ENCODE data around the gene CLDN19. TPM values are rescaled to one million over a fixed set of nuclear protein-coding genes. Genes with fewer than 3 reads are reported as not detected.

CLDN19 gene, protein sequence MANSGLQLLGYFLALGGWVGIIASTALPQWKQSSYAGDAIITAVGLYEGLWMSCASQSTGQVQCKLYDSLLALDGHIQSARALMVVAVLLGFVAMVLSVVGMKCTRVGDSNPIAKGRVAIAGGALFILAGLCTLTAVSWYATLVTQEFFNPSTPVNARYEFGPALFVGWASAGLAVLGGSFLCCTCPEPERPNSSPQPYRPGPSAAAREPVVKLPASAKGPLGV
- not detected in 2 replicates for total RNA-seq (2014; rRNA removed; shearing (Covaris generic))

DNA sequence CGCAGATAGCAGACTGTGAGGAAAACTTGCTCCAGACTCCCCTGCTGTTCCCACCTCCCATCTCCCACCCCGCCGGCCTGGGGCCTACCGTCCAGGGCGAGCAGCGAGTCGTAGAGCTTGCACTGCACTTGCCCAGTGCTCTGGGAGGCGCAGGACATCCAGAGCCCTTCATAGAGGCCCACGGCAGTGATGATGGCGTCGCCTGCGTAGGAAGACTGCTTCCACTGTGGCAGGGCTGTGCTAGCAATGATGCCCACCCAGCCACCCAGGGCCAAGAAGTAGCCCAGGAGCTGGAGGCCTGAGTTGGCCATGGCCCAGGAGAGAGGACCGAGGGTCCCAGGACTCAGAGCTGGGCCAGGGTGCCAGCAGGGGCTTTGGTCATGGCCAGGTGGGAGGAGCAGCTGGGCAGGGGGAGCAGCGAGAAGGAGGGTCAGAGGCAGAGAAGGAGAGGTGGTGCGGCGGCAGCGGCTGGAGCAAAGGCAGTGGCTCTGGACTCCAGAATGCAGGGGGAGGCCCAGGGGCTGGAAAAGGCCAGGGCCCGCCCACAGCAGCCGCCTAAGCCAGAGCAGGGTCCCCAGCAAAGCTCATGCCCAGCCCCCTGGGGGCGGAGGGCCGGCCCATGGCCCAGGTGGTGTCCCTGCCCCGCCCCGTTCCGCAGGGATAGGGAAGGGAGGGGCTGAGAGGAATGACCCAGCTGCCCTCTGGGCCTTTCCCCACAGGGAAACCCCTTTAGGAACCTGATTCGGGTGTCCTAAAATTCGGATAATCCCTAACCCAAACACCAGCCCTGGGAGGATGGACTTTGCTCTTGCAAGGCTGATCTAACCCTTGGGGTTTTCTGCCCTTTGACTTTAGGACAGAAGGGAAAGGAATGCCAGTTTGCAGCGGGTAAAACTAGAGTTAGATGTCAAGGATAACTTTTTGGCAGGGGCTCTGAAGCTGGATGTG, at the start of gene CLDN19:
CLDN19 (minus strand) TSS at position 484 of the 948 bp plus-strand sequence; CDS start at position 311, 173 bp downstream.
- DNase-seq (ENCODE audit: low spot score): no peak

DNA sequence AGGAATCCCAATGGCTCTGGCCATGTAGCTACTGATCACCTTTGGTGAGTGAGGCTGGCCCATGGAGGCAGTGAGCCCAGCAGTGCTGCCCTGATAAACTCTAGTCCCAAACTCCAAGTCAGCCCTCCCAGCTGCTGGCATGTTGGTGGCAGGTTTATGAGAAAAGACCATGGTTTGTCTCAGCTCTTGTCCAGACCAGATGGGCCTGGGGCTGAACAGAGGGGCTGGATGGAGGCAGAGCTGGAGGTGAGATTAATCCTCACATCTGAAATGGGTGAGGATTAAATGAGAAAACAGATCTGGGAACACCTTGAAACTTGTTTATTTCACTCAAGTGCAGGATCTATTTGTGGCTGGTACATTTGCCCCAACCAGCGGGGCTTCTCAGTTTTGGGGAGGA, 48.0 kb upstream of the CLDN19 start:
- DNase-seq (ENCODE audit: low spot score): no peak

DNA sequence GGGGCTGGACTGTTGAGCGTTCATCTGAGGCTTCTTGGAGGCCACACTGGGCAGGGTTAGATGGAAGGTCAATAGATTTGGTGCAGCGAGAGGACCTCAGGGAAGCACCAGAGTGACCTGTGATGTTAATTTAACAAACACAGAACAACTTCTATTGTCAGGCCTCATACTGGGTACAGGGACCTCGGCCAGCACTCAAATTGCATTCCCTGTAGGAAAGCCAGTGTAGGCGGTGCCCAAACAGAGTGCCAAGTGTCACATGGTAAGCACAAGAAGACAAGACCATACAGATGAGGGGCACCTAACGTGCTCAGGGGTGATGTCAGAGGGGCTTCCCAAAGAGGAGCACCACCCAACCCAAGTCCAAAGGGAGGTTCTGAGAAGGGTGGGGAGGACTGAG, 46.1 kb upstream of the CLDN19 start:
- DNase-seq (ENCODE audit: low spot score): no peak

DNA sequence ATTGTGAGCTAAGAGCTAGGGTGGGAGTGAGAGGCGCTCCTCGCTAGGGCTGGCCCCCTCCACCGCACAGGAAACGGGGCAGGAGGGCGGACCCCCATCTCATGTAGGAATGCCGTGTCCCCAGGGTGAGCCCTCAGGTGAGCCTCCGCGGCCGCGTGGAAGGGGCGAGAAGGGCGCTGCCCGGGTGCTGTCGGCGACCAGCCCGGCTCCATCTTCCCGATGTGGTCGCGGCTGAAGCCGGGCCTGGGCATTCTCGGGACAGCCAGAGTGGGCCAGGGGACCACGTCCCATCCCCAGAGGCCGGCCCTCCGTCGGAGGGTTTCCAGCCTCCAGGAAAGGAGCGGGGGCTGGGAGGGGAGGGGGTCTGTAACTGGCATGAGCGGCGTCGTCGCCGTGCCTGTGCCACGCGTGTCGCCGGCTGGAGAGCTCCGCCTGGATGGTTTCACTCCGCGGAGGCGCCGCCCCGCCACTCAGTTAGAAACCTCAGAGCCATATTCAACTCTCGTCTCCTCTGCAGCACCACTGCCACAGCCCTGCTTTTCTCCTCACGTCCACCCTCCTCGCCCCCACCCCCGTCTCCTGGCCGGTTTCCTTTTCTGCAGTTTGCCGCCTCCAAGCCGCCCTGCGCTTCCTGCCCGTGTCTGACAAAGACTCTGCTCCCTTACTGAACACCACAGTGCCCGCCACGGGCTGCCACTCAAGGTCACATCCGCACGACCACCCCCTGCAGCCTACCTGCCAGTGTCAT, 45.1 kb upstream of the CLDN19 start, which contains the start of gene TMEM269:
TMEM269 (plus strand) TSS at position 46 of the 748 bp plus-strand sequence. CDS start 4,903 bp downstream, outside the sequence.
- no peak for DNase-seq (ENCODE audit: low spot score)

DNA sequence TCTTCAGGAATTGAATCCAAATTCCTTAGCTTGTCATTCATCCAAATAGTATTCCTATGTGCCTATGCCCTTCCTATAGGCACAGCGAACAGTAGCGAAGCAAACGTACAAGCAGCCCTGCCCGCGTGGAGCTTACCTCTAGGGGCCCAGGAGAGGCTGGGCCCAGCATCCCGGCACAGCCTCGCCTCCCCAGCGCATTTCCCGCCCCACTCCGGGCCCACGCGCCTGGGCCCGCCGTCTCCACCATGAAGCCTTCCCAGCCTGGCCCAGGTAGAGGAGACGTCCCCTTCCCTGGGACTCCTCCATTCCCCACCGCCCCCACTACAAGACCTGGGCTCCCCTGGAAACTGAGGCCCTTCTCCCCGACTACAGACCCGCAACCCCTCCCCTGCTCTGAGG, 44.5 kb upstream of the CLDN19 start:
- DNase-seq (ENCODE audit: low spot score): no peak

DNA sequence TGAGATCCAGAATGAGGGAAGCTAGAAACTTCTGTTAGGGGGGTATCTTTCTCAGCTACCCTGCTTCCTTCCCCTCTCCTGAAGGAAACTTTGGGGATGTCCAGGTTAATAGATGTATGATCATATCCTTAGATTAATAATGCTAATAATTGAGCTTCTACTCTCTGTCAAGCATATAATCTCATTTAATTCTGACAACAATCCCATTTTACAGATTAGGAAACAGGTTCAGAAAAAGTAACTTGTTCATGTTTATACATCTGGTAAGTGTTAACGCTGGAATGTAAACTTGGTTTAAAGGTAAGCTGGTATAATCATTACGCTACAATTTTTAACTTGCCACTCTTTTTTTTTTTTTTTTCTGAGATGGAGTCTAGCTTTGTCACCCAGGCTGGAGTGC, 43.1 kb upstream of the CLDN19 start:
- DNase-seq (ENCODE audit: low spot score): no peak

DNA sequence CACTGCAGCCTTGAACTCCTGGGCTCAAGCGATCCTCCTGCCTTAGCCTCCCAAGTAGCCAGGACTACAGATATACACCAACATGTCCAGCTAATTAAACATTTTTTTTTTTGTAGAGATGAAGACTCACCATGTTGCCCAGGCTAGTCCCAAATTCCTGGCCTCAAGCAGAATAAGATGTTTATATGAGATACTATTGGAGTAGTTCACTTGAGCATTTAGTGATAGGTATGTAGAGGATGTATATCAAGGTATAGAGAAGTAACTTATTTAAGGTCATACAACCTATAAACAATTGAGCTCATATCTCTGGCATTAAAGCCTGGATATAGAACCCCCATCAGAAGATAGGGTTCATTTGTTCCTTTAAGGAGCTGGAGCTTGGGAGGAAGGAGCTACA, 40.1 kb upstream of the CLDN19 start:
- no peak for DNase-seq (ENCODE audit: low spot score)

DNA sequence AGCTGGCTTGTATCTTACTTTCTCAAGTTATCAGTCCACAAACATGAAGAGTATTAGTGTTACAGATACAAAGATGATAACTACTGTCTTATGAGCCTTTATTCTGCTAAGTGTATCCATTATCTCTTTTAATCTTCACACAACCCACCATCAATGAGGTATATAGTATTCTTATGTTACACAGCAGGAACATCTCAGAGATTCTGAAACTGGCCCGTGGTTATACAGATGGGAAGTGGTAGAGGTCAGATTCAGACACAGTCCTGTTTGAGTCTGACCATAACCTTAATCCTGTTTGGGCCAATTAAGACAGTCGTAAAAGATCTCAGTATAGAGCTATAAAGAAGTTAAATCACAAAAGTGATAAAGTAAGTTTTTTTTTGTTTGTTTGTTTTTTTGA, 39.7 kb upstream of the CLDN19 start:
- no peak for DNase-seq (ENCODE audit: low spot score)

DNA sequence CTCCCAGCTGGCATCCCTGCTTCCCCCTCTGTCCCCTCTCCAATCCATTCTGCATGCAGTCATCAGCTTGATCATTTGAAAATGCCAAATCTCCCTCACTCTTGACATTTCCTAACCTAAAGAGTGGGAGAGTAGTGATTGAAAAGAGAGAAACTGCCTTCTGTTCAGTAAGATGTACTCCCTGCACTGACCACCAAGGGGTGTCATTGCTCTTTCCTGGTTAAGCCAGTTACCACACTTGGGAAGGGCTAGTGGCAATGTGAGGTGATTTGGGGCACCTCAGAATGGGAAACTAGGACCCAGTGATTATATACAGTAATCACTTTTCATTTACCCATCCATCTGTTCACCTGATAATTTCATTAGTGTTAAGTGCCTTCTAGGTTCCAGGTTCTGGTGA, 37.8 kb upstream of the CLDN19 start:
- peak; percentile 63 for DNase-seq (ENCODE audit: low spot score)

DNA sequence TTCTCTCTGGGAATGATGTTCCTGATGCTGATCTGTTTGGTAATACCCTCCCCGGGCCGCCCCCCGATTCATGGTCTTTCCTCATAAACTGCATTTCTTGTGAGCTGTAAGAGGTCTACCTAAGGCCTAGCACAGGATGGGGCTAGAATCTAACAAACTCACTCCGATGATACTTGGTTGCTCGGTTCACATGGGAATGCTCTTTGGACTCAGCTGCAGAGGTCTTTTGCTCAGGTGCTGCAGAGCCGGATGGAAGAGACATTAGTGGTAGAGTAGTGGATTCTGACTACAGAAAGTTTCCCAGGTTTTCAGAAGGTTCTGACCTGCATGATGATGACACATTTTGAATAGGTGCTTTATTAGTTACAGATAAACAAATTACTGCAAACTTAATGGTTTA, 36.5 kb upstream of the CLDN19 start:
- DNase-seq (ENCODE audit: low spot score): no peak

DNA sequence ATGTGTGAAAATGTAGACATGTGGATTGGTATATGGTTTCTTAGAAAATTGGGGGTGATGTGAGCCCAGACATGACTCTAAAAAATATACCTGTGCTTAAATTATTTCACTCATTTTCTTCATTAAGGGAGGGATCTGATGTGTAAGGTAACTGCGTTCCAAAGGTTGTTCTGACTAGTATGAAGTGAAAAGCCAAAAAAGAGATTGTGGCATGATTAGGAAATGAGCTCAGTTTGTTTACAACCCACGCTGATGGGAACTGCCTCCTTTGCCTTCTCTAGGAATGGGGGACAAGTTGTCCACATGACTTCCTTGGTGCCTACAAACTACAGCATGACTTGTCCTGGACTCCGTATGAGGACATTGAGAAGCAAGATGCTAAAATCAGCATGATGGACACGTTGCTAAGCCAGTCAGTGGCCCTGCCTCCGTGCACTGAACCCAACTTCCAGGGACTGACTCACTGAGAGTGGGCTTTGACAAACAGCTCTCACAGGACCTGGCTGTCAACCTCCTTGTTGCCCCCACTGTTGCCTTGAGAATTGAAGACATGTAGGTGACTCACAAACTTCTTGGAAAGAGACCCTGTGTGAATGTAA, 35.0 kb upstream of the CLDN19 start:
- no peak for DNase-seq (ENCODE audit: low spot score)

DNA sequence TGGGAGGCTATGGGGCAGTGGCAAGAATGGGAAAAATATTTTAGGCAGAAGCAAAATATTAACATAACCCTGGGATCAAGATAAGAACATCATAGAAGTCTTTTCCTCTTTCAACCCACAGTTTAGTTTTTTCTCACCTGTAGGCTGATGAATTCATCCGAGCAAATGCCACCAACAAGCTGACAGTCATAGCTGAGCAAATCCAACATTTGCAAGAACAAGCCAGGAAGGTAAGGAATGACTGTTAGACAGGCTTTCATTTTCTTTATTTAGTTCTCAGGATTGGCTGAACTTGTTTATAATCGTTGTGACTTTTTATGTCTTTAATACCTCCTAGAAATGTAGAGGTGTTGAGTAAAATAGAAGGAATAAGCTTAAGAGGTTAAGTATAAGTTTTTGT, 33.4 kb upstream of the CLDN19 start:
- no peak for DNase-seq (ENCODE audit: low spot score)

DNA sequence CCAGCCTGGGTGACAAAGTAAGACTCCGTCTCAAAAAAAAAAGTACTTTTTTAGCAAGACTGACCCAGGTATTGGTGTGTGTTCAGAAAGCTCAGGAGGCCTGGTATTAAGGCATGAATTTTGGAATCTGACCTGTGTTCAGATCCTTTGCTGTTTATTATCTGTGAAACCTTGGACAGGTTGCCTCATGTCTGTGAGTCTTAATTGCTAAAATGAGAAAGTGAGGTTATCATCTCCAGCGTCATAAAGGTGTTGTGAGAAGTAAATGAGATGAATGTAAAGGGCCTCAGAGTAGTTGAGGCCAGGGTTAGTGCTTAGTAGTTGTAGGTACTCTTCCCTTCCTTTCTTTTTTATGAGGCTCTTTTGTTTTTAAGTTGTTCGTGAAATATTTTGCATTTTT, 29.8 kb upstream of the CLDN19 start:
- DNase-seq (ENCODE audit: low spot score): no peak

DNA sequence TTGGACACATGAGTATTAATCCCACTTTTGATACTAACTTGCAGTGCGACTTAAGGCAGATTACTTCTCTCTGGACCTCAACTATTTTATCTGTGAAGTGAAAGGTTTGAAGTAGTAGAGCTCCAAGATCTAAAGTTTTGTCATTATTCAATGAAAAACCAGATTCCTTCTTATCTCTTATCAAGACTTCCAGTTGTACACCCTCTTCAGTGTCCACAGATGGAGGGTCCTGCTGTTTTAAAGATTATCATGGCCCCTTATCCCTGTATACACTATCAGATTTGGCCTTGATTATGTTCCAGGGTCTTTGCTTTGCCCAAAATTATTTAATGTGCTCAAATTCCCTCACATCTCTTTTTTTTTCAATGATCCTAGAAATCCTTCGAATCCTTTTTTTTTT, 28.1 kb upstream of the CLDN19 start:
- DNase-seq (ENCODE audit: low spot score): no peak

DNA sequence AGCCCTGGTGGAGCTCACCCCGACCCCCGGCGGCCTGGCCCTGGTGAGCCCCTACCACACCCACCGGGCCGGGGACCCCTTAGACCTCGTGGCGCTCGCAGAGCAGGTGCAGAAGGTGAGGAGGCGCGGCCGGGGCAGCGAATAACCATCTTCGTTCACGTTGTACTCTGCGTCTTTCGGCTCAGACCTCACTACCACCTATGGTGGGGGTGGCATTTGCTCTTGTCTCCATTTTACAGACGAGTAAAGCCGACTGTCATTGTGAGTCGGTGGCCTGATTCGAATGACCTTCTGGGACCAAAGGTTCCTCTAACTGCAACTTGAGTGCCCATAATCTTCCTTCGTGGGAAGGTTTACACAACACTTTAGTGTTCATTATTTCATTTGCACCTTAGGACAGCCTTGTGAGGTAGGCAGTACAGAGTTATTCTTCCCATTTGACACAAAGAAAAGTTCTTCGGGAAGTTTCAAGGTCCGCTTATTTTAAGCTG, 27.5 kb upstream of the CLDN19 start:
- peak; percentile 37 for DNase-seq (ENCODE audit: low spot score)

DNA sequence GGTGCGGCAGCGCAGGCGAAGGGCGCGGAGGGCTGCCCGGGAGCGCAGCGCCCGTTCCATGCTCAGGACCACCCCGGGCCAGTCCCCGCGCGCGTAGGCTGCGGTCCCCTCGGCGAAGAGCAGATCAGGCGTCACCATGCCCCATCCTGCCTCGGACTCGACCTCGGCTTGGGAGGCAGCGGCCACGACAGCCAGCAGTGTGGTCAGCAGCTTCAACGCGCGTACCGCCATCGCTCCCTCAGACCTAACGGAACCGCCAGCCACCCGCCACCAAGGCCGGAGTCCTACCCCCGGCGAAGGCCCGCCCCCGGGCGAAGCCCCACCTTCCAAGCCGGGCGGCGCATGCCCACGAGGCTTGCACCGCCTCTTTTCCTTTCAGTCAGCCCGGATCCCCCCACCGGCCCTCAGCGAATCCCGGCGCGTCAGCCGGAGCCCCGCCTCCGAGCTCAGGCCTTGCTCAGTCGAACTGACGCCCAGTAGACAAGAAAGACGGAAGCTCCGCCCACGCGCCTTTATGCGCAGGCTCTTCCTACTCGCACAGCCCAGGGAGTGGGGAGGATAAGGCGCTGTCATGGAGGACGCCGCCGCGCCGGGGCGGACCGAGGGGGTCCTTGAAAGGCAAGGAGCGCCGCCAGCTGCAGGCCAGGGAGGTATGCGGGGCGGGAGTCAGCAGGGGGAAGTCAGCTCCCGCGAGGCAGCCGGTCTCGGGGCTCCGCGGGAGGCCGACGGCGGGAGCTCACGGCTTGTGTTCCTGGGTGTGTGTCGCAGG, 26.9 kb upstream of the CLDN19 start, which contains the start of the genes C1orf50 and P3H1:
C1orf50 (plus strand) TSS at position 509 of the 769 bp plus-strand sequence; CDS start at position 572, 63 bp downstream.
P3H1 (minus strand) TSS at position 288 of the 769 bp plus-strand sequence; CDS start at position 231, 57 bp downstream.
- peak; percentile 99 for DNase-seq (ENCODE audit: low spot score)

DNA sequence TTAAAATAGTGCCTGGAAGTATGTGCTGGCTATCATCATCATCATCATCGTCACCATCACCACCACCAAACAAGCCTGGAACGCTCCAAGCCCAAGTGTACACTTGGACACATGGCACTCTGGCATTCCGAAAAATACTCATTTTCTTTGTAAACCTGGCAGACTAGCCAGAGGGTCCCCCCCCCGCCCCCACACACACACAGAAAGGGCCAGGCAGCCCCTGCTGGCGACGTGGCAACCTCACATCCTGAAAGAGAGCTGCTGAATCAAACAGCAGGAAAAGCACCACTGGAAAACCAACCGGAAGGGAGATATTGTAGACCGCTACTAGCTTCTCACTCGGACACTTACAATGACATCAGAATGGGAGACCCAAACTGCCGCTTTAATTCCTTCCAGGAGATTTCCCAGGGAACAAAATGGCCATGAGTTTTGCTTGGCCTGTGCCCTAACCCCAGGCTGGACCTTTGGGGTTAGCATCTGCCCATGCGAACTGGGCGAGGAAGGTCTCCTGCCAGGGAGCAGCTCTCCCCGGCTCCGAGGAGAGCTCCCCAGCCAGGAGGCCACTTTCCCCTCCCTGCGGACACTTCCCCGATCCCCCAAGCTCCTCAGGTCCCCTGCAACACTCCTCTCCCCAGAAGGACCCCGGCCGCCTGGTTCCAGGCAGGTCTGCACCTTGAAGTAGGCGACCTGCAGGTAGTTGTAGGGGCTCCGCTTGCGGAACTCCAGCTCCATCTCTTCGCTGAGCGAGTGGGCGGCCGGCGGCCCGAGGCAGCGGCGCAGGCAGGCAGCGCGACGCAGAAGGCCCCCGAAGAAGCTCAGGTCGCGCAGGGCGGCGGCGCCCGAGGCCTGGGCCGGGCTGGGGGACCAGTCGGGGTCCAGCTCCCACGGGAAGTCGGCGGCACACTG, 26.1 kb upstream of the CLDN19 start:
- peak; percentile 64 for DNase-seq (ENCODE audit: low spot score)

DNA sequence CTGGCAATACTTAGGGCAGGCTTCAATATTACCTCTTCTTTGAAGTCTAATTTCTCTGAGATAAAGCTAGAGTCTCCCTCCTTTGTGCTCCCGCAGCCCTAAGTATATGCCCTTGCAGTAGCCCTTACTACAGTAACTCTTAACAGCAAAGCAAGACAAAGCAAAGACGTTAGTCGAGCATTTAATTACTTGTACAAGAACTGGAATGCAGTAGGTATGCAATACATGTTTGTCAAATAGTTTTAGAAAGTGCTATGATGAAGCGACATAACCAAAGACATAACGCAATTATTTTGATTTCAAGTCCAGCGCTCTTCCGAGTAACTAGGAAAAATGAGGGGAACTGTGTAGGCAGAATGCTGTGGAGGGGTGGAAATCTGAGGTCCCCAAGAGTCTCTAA, 25.2 kb upstream of the CLDN19 start:
- DNase-seq (ENCODE audit: low spot score): no peak

DNA sequence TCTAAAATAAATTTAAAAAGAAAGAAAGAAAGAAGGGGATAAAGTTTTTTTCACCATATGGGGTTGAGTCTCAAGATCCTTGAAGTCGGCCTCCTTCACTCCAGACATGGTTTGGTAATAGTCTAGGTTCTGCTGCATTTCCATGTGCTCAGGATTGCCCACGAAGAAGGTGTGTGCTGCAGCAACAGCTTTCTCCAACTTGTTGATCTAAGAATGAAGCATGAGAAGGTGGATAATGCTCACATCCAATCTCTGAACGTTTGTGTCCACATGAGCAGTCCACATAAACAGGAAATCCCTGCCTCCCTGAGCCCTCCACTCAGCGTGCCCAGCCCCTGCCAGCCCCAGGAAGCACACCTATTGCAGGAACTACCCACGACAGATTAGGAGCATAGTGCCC, 22.2 kb upstream of the CLDN19 start:
- no peak for DNase-seq (ENCODE audit: low spot score)

Measured in HT-29 (cell line).